NOMO-1 treated with dmso at 0.1 percent for 144 hours (cell line): ENCODE data around the gene TNFRSF25.

Experiments
- DNase-seq: peaks from one replicate; lab custom pipeline; 2025; ENCODE audit not compliant: unreplicated experiment; lab: John Stamatoyannopoulos, UW

TNFRSF25 gene

DNA sequence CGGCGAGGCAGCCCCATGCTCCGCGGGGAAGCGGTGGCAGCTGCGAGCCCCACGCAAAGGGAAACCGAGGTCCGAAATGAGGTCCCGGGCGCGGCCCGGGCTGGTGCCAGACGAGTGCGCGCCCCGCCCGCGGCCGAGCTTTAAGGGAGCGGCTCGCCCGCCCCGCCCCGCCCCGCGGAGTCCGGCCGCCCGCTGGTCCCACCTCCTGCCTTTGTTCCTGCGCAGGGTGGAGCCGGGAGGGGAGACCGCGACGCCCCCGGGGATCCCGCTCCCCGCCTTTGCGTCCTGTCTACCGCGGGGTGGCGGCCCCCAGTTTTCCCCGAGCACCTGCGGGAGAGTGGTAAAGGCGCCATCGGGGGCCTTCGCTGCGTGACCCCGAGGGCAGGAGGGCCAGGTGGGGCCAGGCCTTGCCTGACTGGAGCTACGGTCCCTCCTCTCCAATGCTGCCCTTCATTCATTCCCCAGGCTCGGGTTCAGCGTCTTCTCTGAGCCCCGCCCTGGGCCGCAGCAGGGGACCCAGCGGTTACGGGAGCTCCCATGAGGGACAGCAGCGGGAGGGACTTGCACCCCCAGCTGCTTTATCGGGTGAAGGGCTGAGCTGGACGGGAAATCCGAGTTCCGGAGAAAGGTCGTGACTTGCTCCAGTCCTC is 46.0 kb downstream of the TNFRSF25 start, which contains the start of gene HES2:
HES2 (minus strand) TSS at position 116 of the 650 bp plus-strand sequence; CDS start at position 17, 99 bp downstream.
- DNase-seq: no peak

GRCh38 chr1:6419397-6419803 is 46.6 kb downstream of the TNFRSF25 start:
- no peak for DNase-seq

GRCh38 chr1:6418668-6419396 is 47.1 kb downstream of the TNFRSF25 start:
- DNase-seq: no peak

GRCh38 chr1:6417961-6418667 is 47.9 kb downstream of the TNFRSF25 start:
- no peak for DNase-seq

DNA sequence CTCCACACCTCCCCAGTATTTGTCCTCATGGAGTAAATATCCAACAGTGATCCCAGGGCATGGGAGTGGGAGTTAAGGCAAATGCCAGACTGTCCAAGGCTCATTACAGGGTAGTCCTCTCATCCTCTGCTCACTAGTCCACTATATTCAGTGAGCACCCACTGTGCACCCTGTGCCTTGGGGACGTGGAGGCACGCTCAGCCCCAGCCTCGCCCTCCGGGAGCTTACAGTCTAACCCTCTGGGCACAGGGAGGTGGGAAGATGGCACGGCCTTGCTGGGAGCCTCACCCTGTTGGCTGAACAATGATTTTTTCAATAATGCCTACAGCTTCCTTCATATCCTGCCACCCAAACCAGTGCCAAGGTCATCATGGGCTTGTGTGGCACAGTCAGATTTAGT is 49.1 kb downstream of the TNFRSF25 start:
- no peak for DNase-seq

DNA sequence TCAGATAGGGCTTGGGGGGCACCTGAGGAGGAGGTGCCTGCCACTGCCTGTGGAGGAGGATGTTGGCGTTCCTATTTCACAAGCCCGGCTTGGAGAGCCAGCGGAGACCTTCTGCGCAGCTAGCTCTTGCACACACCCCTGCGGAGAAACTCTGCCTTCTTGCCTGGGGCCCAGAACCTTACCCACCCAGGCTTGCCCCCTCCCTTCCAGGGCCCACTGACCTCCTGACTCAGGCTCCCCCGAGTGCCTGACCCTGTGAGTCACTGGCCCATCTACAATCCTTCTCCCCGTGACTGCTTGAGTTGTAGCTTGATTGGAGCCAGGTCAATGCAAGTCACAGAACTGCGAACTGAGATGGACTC is 49.7 kb downstream of the TNFRSF25 start:
- DNase-seq: no peak

DNA sequence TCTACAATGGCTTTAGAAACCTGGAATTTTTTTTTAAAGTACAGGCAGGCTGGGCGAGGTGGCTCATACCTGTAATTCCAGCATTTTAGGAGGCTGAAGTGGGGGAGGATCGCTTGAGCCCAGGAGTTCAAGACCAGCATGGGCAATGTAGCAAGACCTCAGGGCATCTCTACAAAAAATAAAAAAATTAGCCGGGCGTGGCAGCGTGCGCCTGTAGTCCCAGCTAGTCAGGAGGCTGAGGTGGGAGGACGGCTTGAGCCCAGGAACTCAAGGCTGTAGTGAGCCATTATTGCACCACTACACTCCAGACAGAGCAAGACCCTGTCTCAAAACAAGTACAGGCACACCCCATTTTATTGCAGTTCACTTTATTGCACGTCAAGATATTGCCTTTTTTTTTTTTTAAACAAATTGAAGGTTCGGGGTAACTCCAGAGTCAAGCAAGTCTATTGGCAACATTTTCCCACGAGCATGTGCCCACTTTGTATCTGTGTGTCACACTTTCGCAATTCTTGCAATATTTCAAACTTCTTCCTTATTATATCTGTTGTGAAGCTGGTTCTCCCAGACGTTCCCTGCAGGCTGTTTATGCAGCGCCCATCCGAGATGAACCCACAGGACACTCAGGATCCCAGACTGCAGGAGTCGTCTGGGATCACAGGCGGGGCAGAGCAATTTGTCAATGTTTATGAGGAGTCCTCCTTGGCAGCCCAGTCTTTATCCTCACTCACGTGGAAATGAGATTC is 50.9 kb downstream of the TNFRSF25 start:
- DNase-seq: no peak

GRCh38 chr1:6414443-6414844 is 51.5 kb downstream of the TNFRSF25 start:
- DNase-seq: no peak

DNA sequence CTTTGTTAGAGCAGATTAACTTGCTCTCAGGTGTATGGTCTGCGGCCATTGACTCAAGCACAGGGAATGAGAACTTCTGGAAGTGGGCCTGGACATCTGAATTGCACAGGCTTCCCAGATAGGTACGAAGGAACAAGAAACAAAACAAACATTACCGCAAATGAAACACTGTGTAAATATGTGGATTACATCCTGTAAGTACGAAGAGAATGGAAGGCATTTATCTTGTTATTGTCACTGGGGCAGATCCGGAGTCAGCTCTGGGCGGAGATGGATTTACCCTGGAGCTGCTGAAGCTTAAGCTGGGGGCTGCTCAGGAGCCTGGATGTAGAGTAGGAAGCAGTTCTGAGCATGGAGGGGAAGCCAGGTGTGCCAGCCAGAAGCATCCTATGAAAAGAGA is 53.1 kb downstream of the TNFRSF25 start:
- no peak for DNase-seq
